ENCODE results near the gene PASK. TPM values are rescaled to one million over a fixed set of nuclear protein-coding genes. Genes with fewer than 3 reads are reported as not detected.

PASK gene
- total RNA-seq, 3 donors from 2014 or later: 35.6 to 62.7 (median 49.8) TPM

- Mint-ChIP-seq H3K4me3 (no peak overlapping the region), H3K36me3 (ENCODE audit: insufficient read depth) (peaks cover 4% of the 10 kb centered on the region), H3K4me1 (ENCODE audit: low read depth) (no peaks in the 10 kb centered on the region), H3K27me3 (ENCODE audit: low read depth) (no peaks in the 10 kb centered on the region), H3K9me3 (no peaks in the 10 kb centered on the region)
- ATAC-seq (no peak), DNase-seq (no peak)
Measured at GRCh38 chr2:241187101-241187917, 38.0 kb upstream of the PASK start.

- no peaks in the 10 kb centered on the region for H3K9me3 Mint-ChIP-seq
- H3K4me1 Mint-ChIP-seq (ENCODE audit: low read depth): no peaks in the 10 kb centered on the region
- H3K27me3 Mint-ChIP-seq (ENCODE audit: low read depth): no peaks in the 10 kb centered on the region
- DNase-seq (no peak), ATAC-seq (no peak)
- no peak overlapping the region for H3K4me3 Mint-ChIP-seq
- peaks cover 4% of the 10 kb centered on the region for H3K36me3 Mint-ChIP-seq (ENCODE audit: insufficient read depth)
Measured at GRCh38 chr2:241185961-241186360, 36.7 kb upstream of the PASK start.

- no peaks in the 10 kb centered on the region for H3K9me3 Mint-ChIP-seq
- DNase-seq (no peak), ATAC-seq (no peak)
- peaks cover 7% of the 10 kb centered on the region for H3K36me3 Mint-ChIP-seq (ENCODE audit: insufficient read depth)
- no peak overlapping the region for H3K4me3 Mint-ChIP-seq
- H3K4me1 Mint-ChIP-seq (ENCODE audit: low read depth): no peaks in the 10 kb centered on the region
- H3K27me3 Mint-ChIP-seq (ENCODE audit: low read depth): no peaks in the 10 kb centered on the region
Measured at GRCh38 chr2:241184901-241185300, 35.6 kb upstream of the PASK start.

- Mint-ChIP-seq H3K36me3 (ENCODE audit: insufficient read depth) (peaks cover 20% of the 10 kb centered on the region), H3K4me1 (ENCODE audit: low read depth) (peaks cover 2% of the 10 kb centered on the region), H3K27me3 (ENCODE audit: low read depth) (no peaks in the 10 kb centered on the region), H3K9me3 (no peaks in the 10 kb centered on the region), H3K4me3 (no peak overlapping the region)
- no peak for ATAC-seq
- no peak for DNase-seq
Measured at GRCh38 chr2:241183221-241183620, 33.9 kb upstream of the PASK start.

DNA sequence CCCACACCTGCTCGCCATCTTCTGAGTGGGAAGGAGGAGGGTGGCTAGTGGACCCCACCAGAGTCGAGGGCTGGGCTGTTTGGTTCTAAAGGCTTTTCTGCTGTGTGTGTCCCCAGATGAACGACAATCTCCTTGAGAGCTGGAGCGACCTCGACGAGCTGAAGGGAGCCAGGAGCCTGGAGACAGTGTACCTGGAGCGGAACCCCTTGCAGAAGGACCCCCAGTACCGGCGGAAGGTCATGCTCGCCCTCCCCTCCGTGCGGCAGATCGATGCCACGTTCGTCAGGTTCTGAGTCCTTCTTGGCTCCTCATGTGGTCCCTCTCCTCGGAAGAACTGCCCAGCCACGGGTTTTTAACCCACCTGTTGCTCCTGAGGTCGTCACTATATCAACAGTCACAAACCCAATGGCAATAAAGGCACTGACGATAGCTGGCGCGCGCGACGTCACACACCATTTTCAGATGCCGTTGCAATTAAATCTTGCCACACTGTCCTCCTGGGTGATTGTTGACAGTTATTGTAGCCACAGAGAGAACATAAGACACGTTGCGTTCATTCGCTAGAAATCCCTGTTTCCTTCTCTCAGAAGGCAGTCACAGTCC is 33.4 kb upstream of the PASK start:
- Mint-ChIP-seq H3K4me3 (no peak overlapping the region), H3K27me3 (ENCODE audit: low read depth) (no peaks in the 10 kb centered on the region), H3K4me1 (ENCODE audit: low read depth) (peaks cover 2% of the 10 kb centered on the region), H3K9me3 (no peaks in the 10 kb centered on the region), H3K36me3 (ENCODE audit: insufficient read depth) (peaks cover 22% of the 10 kb centered on the region)
- ATAC-seq: no peak
- DNase-seq: no peak

GRCh38 chr2:241182126-241182525 is 32.9 kb upstream of the PASK start:
- Mint-ChIP-seq H3K9me3 (no peaks in the 10 kb centered on the region), H3K27me3 (ENCODE audit: low read depth) (no peaks in the 10 kb centered on the region), H3K36me3 (ENCODE audit: insufficient read depth) (peaks cover 24% of the 10 kb centered on the region), H3K4me3 (no peak overlapping the region), H3K4me1 (ENCODE audit: low read depth) (peaks cover 2% of the 10 kb centered on the region)
- ATAC-seq (no peak), DNase-seq (no peak)

GRCh38 chr2:241180495-241180894 is 31.2 kb upstream of the PASK start:
- DNase-seq (no peak), ATAC-seq (no peak)
- H3K27me3 Mint-ChIP-seq (ENCODE audit: low read depth): no peaks in the 10 kb centered on the region
- peaks cover 2% of the 10 kb centered on the region for H3K4me1 Mint-ChIP-seq (ENCODE audit: low read depth)
- no peak overlapping the region for H3K4me3 Mint-ChIP-seq
- peaks cover 25% of the 10 kb centered on the region for H3K36me3 Mint-ChIP-seq (ENCODE audit: insufficient read depth)
- no peaks in the 10 kb centered on the region for H3K9me3 Mint-ChIP-seq

DNA sequence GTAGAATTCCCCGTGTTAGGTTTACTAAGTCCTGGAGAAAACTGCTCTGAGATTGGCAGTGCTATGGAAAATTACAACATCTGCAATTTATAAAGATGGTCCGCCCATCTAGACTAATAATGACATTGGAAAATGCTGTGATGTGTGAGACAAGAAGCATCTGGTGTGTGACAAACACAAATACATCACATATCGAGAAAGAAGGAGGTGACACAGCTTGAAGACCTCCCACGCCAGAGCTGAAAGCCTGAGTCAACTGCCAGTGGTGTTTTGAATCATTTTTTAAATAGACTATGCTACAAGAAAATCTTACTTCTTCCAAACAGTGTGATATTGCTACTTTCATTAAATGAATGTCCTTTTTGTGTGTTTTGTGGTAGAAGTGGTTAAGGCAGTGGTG is 30.6 kb upstream of the PASK start:
- Mint-ChIP-seq H3K4me3 (no peak overlapping the region), H3K4me1 (ENCODE audit: low read depth) (peaks cover 2% of the 10 kb centered on the region), H3K27me3 (ENCODE audit: low read depth) (no peaks in the 10 kb centered on the region), H3K9me3 (no peaks in the 10 kb centered on the region), H3K36me3 (ENCODE audit: insufficient read depth) (peaks cover 30% of the 10 kb centered on the region)
- ATAC-seq (peak; percentile 66 to 86), DNase-seq (no peak)

GRCh38 chr2:241178961-241179360 is 29.7 kb upstream of the PASK start:
- peaks cover 2% of the 10 kb centered on the region for H3K4me1 Mint-ChIP-seq (ENCODE audit: low read depth)
- no peak for DNase-seq
- H3K27me3 Mint-ChIP-seq (ENCODE audit: low read depth): no peaks in the 10 kb centered on the region
- no peak overlapping the region for H3K4me3 Mint-ChIP-seq
- H3K9me3 Mint-ChIP-seq: no peaks in the 10 kb centered on the region
- H3K36me3 Mint-ChIP-seq (ENCODE audit: insufficient read depth): peaks cover 37% of the 10 kb centered on the region
- ATAC-seq: no peak

DNA sequence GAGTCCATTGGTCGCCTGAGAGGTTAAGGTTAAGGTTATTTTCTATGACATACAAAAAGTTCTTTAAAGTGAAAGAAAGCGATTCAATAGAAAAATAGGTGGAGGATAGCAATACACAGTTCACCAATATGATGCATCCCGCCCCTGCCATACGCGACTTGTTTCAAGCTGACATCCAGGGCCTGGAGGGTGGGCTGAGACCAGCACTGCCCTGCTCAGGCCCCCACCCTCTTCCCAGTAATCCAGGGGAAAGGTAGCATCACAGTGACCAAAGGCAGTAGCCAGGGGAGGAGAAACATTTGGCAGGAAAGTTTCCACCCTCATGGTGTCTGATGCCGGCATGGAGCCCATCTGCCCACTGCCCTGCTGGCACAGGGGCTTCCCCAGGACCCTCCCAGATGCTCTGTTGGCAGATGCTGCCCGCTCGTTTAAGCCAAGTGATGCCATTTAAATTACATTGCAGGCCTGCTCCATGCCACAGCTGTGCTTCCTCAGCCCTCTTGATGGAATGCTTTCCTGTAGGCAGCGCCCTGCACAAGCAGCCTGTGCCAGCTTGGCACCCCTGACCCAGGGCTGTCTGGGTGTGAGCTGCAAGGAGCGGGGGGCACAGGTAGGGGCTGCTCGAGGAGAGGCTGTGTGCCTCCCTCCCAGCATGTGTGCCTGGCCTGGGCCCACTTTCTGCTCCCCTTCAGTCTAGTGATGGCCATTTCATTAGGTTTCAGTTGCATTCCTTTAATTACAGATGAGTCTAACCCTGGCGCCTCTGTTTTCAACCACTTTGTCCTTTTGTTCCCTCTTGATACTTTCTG is 28.5 kb upstream of the PASK start:
- ATAC-seq: no peak

DNA sequence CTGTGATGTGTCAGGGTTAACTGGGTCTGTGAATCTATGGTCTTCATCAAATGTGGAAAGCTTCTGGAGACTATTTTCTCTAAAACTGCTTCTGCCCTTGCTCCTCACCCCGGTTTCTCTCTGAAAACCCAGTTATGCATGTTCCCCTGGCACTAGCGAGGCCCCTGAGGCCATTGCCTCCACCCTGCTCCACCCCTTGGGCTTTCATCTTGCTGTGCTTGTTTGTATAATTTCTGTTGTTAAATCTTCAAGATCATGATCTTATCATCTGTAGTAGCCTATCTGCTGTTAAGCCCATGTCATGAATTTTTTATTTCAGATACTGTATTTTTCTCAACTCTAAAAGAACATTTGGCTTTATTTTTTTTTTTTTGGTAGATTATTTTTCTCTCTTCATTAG is 24.3 kb upstream of the PASK start:
- H3K4me1 Mint-ChIP-seq (ENCODE audit: low read depth): no peaks in the 10 kb centered on the region
- peaks cover 57% of the 10 kb centered on the region for H3K36me3 Mint-ChIP-seq (ENCODE audit: insufficient read depth)
- DNase-seq (no peak), ATAC-seq (no peak)
- H3K27me3 Mint-ChIP-seq (ENCODE audit: low read depth): no peaks in the 10 kb centered on the region
- no peak overlapping the region for H3K4me3 Mint-ChIP-seq
- H3K9me3 Mint-ChIP-seq: peaks cover 15% of the 10 kb centered on the region

More for the DNA sequence above, 28.5 kb upstream of the PASK start:
- H3K9me3 Mint-ChIP-seq: no peaks in the 10 kb centered on the region
- H3K27me3 Mint-ChIP-seq (ENCODE audit: low read depth): no peaks in the 10 kb centered on the region
- no peak overlapping the region for H3K4me3 Mint-ChIP-seq
- peaks cover 37% of the 10 kb centered on the region for H3K36me3 Mint-ChIP-seq (ENCODE audit: insufficient read depth)
- no peak for DNase-seq
- peaks cover 2% of the 10 kb centered on the region for H3K4me1 Mint-ChIP-seq (ENCODE audit: low read depth)

- no peak for ATAC-seq
- no peaks in the 10 kb centered on the region for H3K27me3 Mint-ChIP-seq (ENCODE audit: low read depth)
- H3K36me3 Mint-ChIP-seq (ENCODE audit: insufficient read depth): peaks cover 58% of the 10 kb centered on the region
- DNase-seq: no peak
- H3K4me1 Mint-ChIP-seq (ENCODE audit: low read depth): no peaks in the 10 kb centered on the region
- no peak overlapping the region for H3K4me3 Mint-ChIP-seq
- peaks cover 15% of the 10 kb centered on the region for H3K9me3 Mint-ChIP-seq
Measured at GRCh38 chr2:241168366-241168765, 19.1 kb upstream of the PASK start.

DNA sequence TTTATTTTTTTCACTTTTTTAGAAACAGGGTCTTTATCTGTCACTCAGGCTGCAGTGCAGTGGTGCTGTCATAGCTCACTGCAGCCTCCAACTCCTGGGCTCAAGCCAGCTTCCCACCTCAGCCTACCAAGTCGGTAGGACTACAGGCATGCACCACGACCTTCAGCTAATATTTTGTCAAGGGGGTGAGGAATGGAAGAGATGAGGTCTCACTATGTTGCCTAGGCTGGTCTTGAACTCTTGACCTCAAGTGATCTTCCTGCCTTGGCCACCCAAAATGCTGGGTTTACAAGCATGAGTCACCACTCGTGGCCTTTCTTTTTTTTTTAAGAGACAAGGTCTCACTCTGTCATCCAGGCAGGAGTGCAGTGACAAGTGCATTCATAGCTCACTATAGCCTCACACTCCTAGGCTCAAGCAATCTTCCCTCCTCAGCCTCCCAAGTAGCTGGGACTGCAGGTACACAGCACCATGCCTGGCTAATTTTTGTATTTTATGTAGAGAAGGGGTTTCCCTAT is 14.4 kb upstream of the PASK start:
- Mint-ChIP-seq H3K9me3 (no peaks in the 10 kb centered on the region), H3K27me3 (ENCODE audit: low read depth) (no peaks in the 10 kb centered on the region), H3K4me1 (ENCODE audit: low read depth) (no peaks in the 10 kb centered on the region), H3K4me3 (no peak overlapping the region), H3K36me3 (ENCODE audit: insufficient read depth) (peaks cover 35% of the 10 kb centered on the region)
- ATAC-seq: no peak
- no peak for DNase-seq

GRCh38 chr2:241161646-241162281 is 12.5 kb upstream of the PASK start:
- ATAC-seq (no peak), DNase-seq (no peak)
- H3K36me3 Mint-ChIP-seq (ENCODE audit: insufficient read depth): peaks cover 28% of the 10 kb centered on the region
- H3K27me3 Mint-ChIP-seq (ENCODE audit: low read depth): no peaks in the 10 kb centered on the region
- peaks cover 4% of the 10 kb centered on the region for H3K4me1 Mint-ChIP-seq (ENCODE audit: low read depth)
- H3K9me3 Mint-ChIP-seq: no peaks in the 10 kb centered on the region
- H3K4me3 Mint-ChIP-seq: no peak overlapping the region
